ENCODE data around the gene KCNMA1.

DNA sequence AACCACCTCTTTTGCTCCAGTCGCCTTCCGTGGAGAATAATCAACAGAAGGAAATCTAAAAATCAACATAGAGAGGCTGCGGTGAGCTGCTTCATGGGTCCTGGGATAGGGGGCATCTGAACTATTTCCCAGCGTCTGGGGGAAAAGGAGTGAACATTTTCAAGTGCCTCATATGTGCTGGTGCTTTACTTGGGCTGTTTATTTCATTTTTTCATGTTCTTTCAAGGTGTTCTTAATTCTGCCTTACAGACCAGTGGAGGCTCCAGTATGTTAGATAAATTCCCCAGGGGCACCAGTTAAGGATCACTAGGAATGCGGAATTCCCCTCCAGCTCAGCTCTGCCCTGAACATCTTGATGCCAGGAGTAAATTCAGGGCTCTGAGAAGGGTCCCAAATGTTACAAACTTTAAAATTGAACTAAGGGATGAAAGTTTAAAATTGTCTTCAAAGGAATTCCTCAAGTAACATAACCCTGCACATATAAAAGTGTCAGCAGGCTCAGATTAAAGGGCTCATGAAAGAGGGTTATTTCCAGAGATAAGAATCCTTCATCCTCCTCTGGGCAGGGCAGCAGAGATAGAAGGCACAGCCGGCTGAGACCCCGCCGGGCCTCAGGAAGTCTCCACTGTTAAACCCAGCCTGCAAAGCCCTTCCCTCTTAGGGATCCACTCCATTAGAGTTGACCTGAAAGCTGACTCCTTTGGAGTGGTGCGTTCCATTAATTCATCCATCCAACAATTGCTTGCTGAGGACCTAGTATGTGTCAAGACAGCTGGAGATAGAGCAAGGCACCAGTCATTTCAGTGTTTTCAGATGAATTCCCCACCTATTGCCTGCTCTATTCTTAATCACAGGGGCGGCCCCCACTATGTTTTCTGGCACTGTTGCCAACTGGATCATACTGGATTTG is 345.8 kb downstream of the KCNMA1 start:
- TF ChIP-seq CBX5 (IDR thresholded peaks at IDR 0.05; ENCODE audit: low read depth) = no peak
- no peak for TF ChIP-seq EZH2 (IDR thresholded peaks at IDR 0.05; ENCODE audit: borderline replicate concordance, control insufficient read depth, low read depth, low read length)
- TF ChIP-seq SREBF2 (IDR thresholded peaks at IDR 0.05; ENCODE audit: low read length) = no peak
- no peak for TF ChIP-seq EGR1 (IDR thresholded peaks at IDR 0.05; ENCODE audit: borderline replicate concordance in 1 of 2, low read depth in 2 of 2, low read length in 2 of 2)
